ENCODE results near the gene PTPN14. TPM values are rescaled to one million over a fixed set of nuclear protein-coding genes. Genes with fewer than 3 reads are reported as not detected.

PTPN14 gene
- total and polyA plus RNA-seq, 5 donors from 2014 or later: 0.02 to 0.10 (median 0.06) TPM; not detected in 2

DNA sequence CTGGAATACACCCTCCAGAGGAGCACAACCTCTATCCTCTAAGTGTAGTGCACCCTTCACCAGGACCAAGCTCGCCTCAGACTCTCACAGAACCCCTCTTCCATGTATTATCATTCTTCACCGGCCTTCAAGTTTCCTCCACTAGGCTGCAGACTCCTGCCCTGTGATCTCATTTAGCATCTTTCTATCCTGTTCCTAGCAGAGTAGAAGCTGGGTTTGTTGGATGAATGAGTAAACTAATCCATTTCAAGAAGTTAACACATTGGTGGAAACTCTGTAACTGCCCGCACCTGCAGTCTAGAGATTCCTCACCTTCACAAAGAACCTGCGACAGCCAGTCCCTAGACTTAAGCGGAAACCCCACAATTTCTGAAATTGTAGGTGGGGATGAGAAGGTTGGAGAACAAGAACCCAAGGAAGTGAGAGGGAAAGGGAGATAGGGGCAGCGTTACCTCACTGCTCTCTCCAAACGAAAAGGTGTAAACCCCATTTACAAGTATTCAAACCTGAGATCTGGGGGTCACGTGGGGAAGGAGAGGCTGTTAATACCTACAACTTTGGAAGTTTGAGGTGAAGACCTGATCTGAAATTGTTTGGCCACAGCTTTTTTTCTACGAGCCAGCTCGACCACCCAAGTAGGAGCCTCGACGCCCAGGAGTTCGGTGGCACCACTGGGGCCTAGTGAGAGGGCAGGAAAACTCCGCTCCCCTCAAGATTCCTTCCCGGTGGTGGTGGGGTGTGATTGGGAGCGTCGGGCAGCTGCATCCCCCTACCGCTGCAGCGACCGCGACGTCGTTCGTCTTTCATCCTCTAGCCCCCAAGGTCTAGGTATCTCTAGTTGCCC lies 1.2 kb downstream of the PTPN14 start:
- H3K36me3 ChIP-seq (ENCODE audit: control insufficient read depth, insufficient read depth, low read length): no peaks in the 10 kb centered on the region
- Mint-ChIP-seq H3K4me1 (peaks cover 0 to 3% (median 0%) of the 10 kb centered on the region in 4 donors), H3K36me3 (no peaks in the 10 kb centered on the region), H3K4me3 (no peak overlapping the region), H3K9me3 (no peaks in the 10 kb centered on the region), H3K27me3 (peaks cover 41% of the 10 kb centered on the region), H3K27ac (no peak overlapping the region)
- H3K9me3 ChIP-seq (ENCODE audit: control insufficient read depth in 2 of 2, low read length in 2 of 2): no peaks in the 10 kb centered on the region
- H3K27ac ChIP-seq (ENCODE audit: insufficient read depth, low read length, poor library complexity, severe bottlenecking): no peak overlapping the region
- peaks cover 26% of the 10 kb centered on the region for H3K27me3 ChIP-seq (ENCODE audit: control insufficient read depth, insufficient read depth, low read length)
- no peak for DNase-seq
- no peak for ATAC-seq (ENCODE audit: low read depth in 2 of 2)
- no peak overlapping the region for H3K4me3 ChIP-seq (ENCODE audit: low read depth, low read length)
- H3K4me1 ChIP-seq (ENCODE audit: control insufficient read depth, insufficient read depth, low read length, poor library complexity, severe bottlenecking): no peaks in the 10 kb centered on the region

DNA sequence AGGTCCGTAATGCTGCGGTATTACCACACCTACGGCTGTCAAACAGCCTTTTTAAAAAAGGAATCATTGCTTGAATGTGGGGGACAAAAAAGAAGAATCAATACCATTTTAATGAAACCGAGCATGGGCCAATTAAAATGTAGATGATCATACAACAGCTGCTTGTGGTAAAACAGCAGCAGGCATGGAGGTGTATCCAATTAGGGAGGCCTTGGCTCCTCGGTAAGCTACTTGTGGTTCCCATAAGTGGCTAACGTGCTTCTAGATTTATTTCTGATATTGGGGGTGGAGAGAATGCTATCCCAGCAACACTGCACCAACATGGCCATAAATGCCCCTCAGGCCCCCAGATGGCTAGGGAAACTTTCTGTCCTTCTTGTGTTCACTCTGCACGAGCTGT lies 1.8 kb downstream of the PTPN14 start:
- Histone ChIP-seq H3K4me3 (ENCODE audit: low read depth, low read length) (no peak overlapping the region), H3K27me3 (ENCODE audit: control insufficient read depth, insufficient read depth, low read length) (peaks cover 26% of the 10 kb centered on the region), H3K36me3 (ENCODE audit: control insufficient read depth, insufficient read depth, low read length) (no peaks in the 10 kb centered on the region), H3K27ac (ENCODE audit: insufficient read depth, low read length, poor library complexity, severe bottlenecking) (no peak overlapping the region), H3K4me1 (ENCODE audit: control insufficient read depth, insufficient read depth, low read length, poor library complexity, severe bottlenecking) (no peaks in the 10 kb centered on the region), H3K9me3 (ENCODE audit: control insufficient read depth in 2 of 2, low read length in 2 of 2) (no peaks in the 10 kb centered on the region)
- Mint-ChIP-seq H3K4me3 (no peak overlapping the region), H3K27ac (no peak overlapping the region), H3K4me1 (peaks cover 0 to 3% (median 0%) of the 10 kb centered on the region in 4 donors), H3K9me3 (no peaks in the 10 kb centered on the region), H3K27me3 (peaks cover 45% of the 10 kb centered on the region), H3K36me3 (no peaks in the 10 kb centered on the region)
- ATAC-seq (ENCODE audit: low read depth in 2 of 2) (no peak), DNase-seq (no peak)

DNA sequence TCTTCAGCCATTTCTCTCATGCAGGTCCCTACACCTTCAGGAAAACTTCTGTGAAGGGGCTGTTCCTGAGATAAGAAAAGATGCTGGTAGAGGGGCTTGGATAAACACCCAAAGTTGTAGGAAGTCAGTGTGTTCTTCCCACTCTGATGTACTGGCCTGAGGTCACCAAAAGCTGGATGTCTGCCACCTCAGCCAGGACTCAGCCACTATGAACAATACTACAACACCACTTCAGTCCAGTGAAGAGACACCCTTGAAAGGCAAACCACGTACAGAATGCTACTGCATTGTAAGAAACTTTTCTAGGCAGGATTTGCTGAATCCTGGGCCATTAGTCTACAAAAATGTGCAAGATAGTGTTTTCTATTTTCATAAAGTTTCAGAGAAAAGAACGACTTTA lies 2.4 kb downstream of the PTPN14 start:
- no peak overlapping the region for H3K4me3 ChIP-seq (ENCODE audit: low read depth, low read length)
- H3K27ac ChIP-seq (ENCODE audit: insufficient read depth, low read length, poor library complexity, severe bottlenecking): no peak overlapping the region
- ATAC-seq (ENCODE audit: low read depth in 2 of 2): no peak
- Mint-ChIP-seq H3K36me3 (no peaks in the 10 kb centered on the region), H3K4me1 (peaks cover 0 to 3% (median 0%) of the 10 kb centered on the region in 4 donors), H3K9me3 (no peaks in the 10 kb centered on the region), H3K27me3 (peaks cover 44% of the 10 kb centered on the region), H3K4me3 (no peak overlapping the region), H3K27ac (no peak overlapping the region)
- H3K4me1 ChIP-seq (ENCODE audit: control insufficient read depth, insufficient read depth, low read length, poor library complexity, severe bottlenecking): no peaks in the 10 kb centered on the region
- no peaks in the 10 kb centered on the region for H3K9me3 ChIP-seq (ENCODE audit: control insufficient read depth in 2 of 2, low read length in 2 of 2)
- no peak for DNase-seq
- H3K27me3 ChIP-seq (ENCODE audit: control insufficient read depth, insufficient read depth, low read length): peaks cover 26% of the 10 kb centered on the region
- no peaks in the 10 kb centered on the region for H3K36me3 ChIP-seq (ENCODE audit: control insufficient read depth, insufficient read depth, low read length)

DNA sequence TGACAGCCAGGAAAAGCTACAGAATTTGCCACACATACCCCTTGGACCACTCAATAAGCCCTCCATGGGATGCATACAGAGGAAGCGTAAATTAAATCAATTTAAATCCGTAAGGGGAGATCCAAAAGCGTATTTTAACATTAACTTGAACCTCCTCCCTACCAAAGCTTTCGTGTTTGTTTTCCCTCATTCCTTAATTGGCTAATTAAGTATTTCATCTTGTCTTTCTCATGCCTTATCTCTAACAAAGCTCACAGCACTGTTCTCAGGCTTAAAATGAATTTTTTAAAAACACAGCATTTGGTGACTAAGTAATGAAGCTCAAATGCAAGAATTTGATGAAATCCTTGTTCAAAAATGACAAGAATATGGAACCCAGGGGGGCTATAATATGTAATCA lies 3.1 kb downstream of the PTPN14 start:
- Histone ChIP-seq H3K4me3 (ENCODE audit: low read depth, low read length) (no peak overlapping the region), H3K27ac (ENCODE audit: insufficient read depth, low read length, poor library complexity, severe bottlenecking) (no peak overlapping the region), H3K9me3 (ENCODE audit: control insufficient read depth in 2 of 2, low read length in 2 of 2) (no peaks in the 10 kb centered on the region), H3K27me3 (ENCODE audit: control insufficient read depth, insufficient read depth, low read length) (peaks cover 23% of the 10 kb centered on the region), H3K36me3 (ENCODE audit: control insufficient read depth, insufficient read depth, low read length) (no peaks in the 10 kb centered on the region), H3K4me1 (ENCODE audit: control insufficient read depth, insufficient read depth, low read length, poor library complexity, severe bottlenecking) (no peaks in the 10 kb centered on the region)
- peaks cover 0 to 3% (median 0%) of the 10 kb centered on the region in 4 donors for H3K4me1 Mint-ChIP-seq
- H3K4me3 Mint-ChIP-seq: no peak overlapping the region
- no peaks in the 10 kb centered on the region for H3K9me3 Mint-ChIP-seq
- ATAC-seq (ENCODE audit: low read depth in 2 of 2) (no peak), DNase-seq (no peak)
- H3K27ac Mint-ChIP-seq: no peak overlapping the region
- H3K36me3 Mint-ChIP-seq: no peaks in the 10 kb centered on the region
- H3K27me3 Mint-ChIP-seq: peaks cover 45% of the 10 kb centered on the region

DNA sequence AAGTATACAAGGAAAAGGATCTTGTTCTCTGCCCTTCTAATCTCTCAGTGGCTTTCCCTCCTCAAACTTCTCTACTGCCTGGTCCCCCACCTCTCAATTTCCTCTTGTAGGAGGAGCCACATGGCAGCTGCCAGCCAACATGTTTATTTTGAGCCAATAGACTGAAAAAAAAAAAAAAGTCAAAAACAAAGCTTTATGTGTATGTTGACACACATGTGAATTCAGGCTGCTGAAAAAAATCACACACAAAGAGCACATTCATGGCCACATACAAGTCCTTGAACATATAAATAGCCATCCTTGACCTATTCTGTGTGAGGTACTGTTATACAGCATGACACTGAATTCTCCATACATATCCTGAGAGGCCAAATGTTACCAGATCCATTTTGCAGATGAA lies 3.7 kb downstream of the PTPN14 start:
- Mint-ChIP-seq H3K4me3 (no peak overlapping the region), H3K4me1 (peaks cover 0 to 3% (median 0%) of the 10 kb centered on the region in 4 donors), H3K9me3 (no peaks in the 10 kb centered on the region), H3K27ac (no peak overlapping the region), H3K36me3 (no peaks in the 10 kb centered on the region), H3K27me3 (peaks cover 43% of the 10 kb centered on the region)
- Histone ChIP-seq H3K27ac (ENCODE audit: insufficient read depth, low read length, poor library complexity, severe bottlenecking) (no peak overlapping the region), H3K36me3 (ENCODE audit: control insufficient read depth, insufficient read depth, low read length) (no peaks in the 10 kb centered on the region), H3K4me1 (ENCODE audit: control insufficient read depth, insufficient read depth, low read length, poor library complexity, severe bottlenecking) (no peaks in the 10 kb centered on the region), H3K27me3 (ENCODE audit: control insufficient read depth, insufficient read depth, low read length) (peaks cover 19% of the 10 kb centered on the region), H3K4me3 (ENCODE audit: low read depth, low read length) (no peak overlapping the region), H3K9me3 (ENCODE audit: control insufficient read depth in 2 of 2, low read length in 2 of 2) (no peaks in the 10 kb centered on the region)
- no peak for ATAC-seq (ENCODE audit: low read depth in 2 of 2)
- no peak for DNase-seq

- Mint-ChIP-seq H3K27ac (no peak overlapping the region), H3K4me1 (peaks cover 0 to 3% (median 0%) of the 10 kb centered on the region in 4 donors), H3K9me3 (no peaks in the 10 kb centered on the region), H3K27me3 (peaks cover 43% of the 10 kb centered on the region), H3K36me3 (no peaks in the 10 kb centered on the region), H3K4me3 (no peak overlapping the region)
- Histone ChIP-seq H3K36me3 (ENCODE audit: control insufficient read depth, insufficient read depth, low read length) (no peaks in the 10 kb centered on the region), H3K27ac (ENCODE audit: insufficient read depth, low read length, poor library complexity, severe bottlenecking) (no peak overlapping the region), H3K4me1 (ENCODE audit: control insufficient read depth, insufficient read depth, low read length, poor library complexity, severe bottlenecking) (no peaks in the 10 kb centered on the region), H3K9me3 (ENCODE audit: control insufficient read depth in 2 of 2, low read length in 2 of 2) (no peaks in the 10 kb centered on the region), H3K27me3 (ENCODE audit: control insufficient read depth, insufficient read depth, low read length) (peaks cover 18% of the 10 kb centered on the region), H3K4me3 (ENCODE audit: low read depth, low read length) (no peak overlapping the region)
- no peak for DNase-seq
- no peak for ATAC-seq (ENCODE audit: low read depth in 2 of 2)
Measured at GRCh38 chr1:214546886-214547641, 4.3 kb downstream of the PTPN14 start.

DNA sequence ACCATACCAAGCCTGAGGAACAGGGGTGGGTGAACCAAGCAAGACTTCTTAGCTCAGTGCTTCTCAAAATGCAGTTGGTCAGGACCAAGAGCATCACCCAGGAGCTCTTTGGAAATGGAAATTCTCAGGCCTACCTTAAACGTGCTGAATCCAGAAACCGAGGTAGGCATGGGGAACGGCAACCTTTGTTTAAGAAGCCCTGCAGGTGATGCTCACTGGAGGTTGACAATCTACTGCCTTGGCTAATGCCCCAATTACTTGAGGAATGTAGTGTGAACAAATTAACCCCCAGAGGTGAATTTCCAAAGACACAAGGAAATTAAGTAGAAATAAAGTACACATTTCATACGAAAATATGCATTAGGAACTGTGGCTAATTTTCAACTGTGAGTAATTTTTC lies 5.3 kb downstream of the PTPN14 start:
- no peak for ATAC-seq (ENCODE audit: low read depth in 2 of 2)
- Mint-ChIP-seq H3K9me3 (no peaks in the 10 kb centered on the region), H3K27ac (no peak overlapping the region), H3K4me3 (no peak overlapping the region), H3K27me3 (peaks cover 45% of the 10 kb centered on the region), H3K36me3 (no peaks in the 10 kb centered on the region), H3K4me1 (peaks cover 0 to 3% (median 0%) of the 10 kb centered on the region in 4 donors)
- peaks cover 17% of the 10 kb centered on the region for H3K27me3 ChIP-seq (ENCODE audit: control insufficient read depth, insufficient read depth, low read length)
- H3K27ac ChIP-seq (ENCODE audit: insufficient read depth, low read length, poor library complexity, severe bottlenecking): no peak overlapping the region
- H3K9me3 ChIP-seq (ENCODE audit: control insufficient read depth in 2 of 2, low read length in 2 of 2): no peaks in the 10 kb centered on the region
- no peaks in the 10 kb centered on the region for H3K36me3 ChIP-seq (ENCODE audit: control insufficient read depth, insufficient read depth, low read length)
- no peak for DNase-seq
- H3K4me3 ChIP-seq (ENCODE audit: low read depth, low read length): no peak overlapping the region
- no peaks in the 10 kb centered on the region for H3K4me1 ChIP-seq (ENCODE audit: control insufficient read depth, insufficient read depth, low read length, poor library complexity, severe bottlenecking)
